Endothelial cell of umbilical vein (primary cell): Measurements from ENCODE around the gene MMRN2. TPM values are rescaled to one million over a fixed set of nuclear protein-coding genes. Genes with fewer than 3 reads are reported as not detected.

Experiments used
- BruUV-seq: library from RNA; stranded (reverse); fragments of 400-500 nt; replicated peaks from 2 replicates; lab custom pipeline; 2021; lab: Mats Ljungman, UMichigan
- CTCF ChIA-PET: fragments of 300-600, 350-600 bp; sonication (Branson Sonifier 250); formaldehyde crosslinking; loops from one replicate; lab custom pipeline; 2021; ENCODE audit warnings: antibody characterized with exemption, inconsistent platforms; lab: Charles Lee
- POLR2A ChIA-PET: fragments of 300-600, 350-600 bp; sonication (Branson Sonifier 250); formaldehyde crosslinking; loops from one replicate; lab custom pipeline; 2021; ENCODE audit warnings: antibody characterized with exemption, inconsistent platforms; lab: Charles Lee
- DNase-seq: peaks from one replicate; pipeline ENCODE4 v3.0.0-alpha.2; 2011; ENCODE audit warnings: low read depth, low spot score
- FAIRE-seq: peaks from 2 replicates; lab custom pipeline; 2011; peaks lifted over from hg19 to GRCh38; lab: Jason Lieb, UNC
- H2AFZ ChIP-seq: 2 replicates; pipeline ENCODE4 v1.6.0; 2012; ENCODE audit warnings: low read depth, low read length, control low read depth, inconsistent platforms
- H3K27ac ChIP-seq: 2 replicates; pipeline ENCODE4 v1.5.1; 2011; ENCODE audit warnings: low read depth, mild to moderate bottlenecking, control low read depth, low read length, moderate library complexity; ENCODE audit not compliant: insufficient read depth
- H3K27me3 ChIP-seq, 2 experiments: 2 replicates each; pipeline versions ENCODE4 v1.6.0 to v1.6.1; 2011; ENCODE audit warnings: low read length in 2 of 2, mixed read lengths in 1 of 2; ENCODE audit not compliant: control insufficient read depth in 2 of 2, insufficient read depth in 2 of 2
- H3K36me3 ChIP-seq, 2 experiments: 2 replicates in 1 of 2; 3 replicates in 1 of 2; pipeline ENCODE4 v1.5.1; 2011; ENCODE audit warnings: low read length in 2 of 2, mild to moderate bottlenecking in 1 of 2, moderate library complexity in 1 of 2; ENCODE audit not compliant: control insufficient read depth in 2 of 2, insufficient read depth in 2 of 2; ENCODE audit errors: extremely low read depth in 1 of 2
- H3K4me1 ChIP-seq: 3 replicates; pipeline ENCODE4 v1.5.1; 2011; ENCODE audit warnings: mild to moderate bottlenecking, low read length; ENCODE audit not compliant: control insufficient read depth, insufficient read depth; ENCODE audit errors: extremely low read depth
- H3K4me2 ChIP-seq: 2 replicates; pipeline ENCODE4 v1.6.1; 2011; ENCODE audit warnings: low read length, control low read depth, mixed read lengths; ENCODE audit not compliant: insufficient read depth
- H3K4me3 ChIP-seq, 3 experiments: fragments of 200-600 bp in 1 of 3; sonication (generic), shearing (Covaris generic) in 1 of 3; replicated peaks in 1 of 3; 2 replicates each; pipeline ENCODE4 v1.5.1; 2011 to 2016; ENCODE audit warnings: control low read depth in 3 of 3, low read length in 3 of 3, mild to moderate bottlenecking in 2 of 3, inconsistent platforms in 1 of 3, low read depth in 1 of 3, moderate library complexity in 1 of 3; ENCODE audit not compliant: insufficient read depth in 1 of 3
- H3K79me2 ChIP-seq: 2 replicates; pipeline ENCODE4 v1.6.0; 2012; ENCODE audit warnings: low read length, inconsistent platforms; ENCODE audit not compliant: control insufficient read depth, insufficient read depth
- H3K9ac ChIP-seq: replicated peaks from 2 replicates; pipeline ENCODE3; 2011; ENCODE audit warnings: low read length, control low read depth; ENCODE audit not compliant: insufficient read depth; ENCODE audit errors: extremely low read depth
- H3K9me1 ChIP-seq: replicated peaks from 3 replicates; pipeline ENCODE4 v1.6.0; 2011; ENCODE audit warnings: mild to moderate bottlenecking, low read length; ENCODE audit not compliant: control insufficient read depth, insufficient read depth; ENCODE audit errors: extremely low read depth
- H3K9me3 ChIP-seq: replicated peaks from 2 replicates; pipeline ENCODE4 v1.5.1; 2012; ENCODE audit warnings: low read length, inconsistent platforms; ENCODE audit not compliant: control insufficient read depth, insufficient read depth
- H4K20me1 ChIP-seq: replicated peaks from 2 replicates; pipeline ENCODE3; 2011; ENCODE audit warnings: mild to moderate bottlenecking, low read length; ENCODE audit not compliant: control insufficient read depth, insufficient read depth; ENCODE audit errors: extremely low read depth
- EZH2 ChIP-seq: IDR thresholded peaks from 2 replicates; pipeline ENCODE4 v1.6.1; 2012; ENCODE audit warnings: borderline replicate concordance, low read depth, mild to moderate bottlenecking, moderate library complexity, low read length, inconsistent platforms; ENCODE audit not compliant: severe bottlenecking
- FOS ChIP-seq: IDR thresholded peaks from 2 replicates; pipeline ENCODE4 v1.6.1; 2011; ENCODE audit warnings: mild to moderate bottlenecking, low read length, moderate library complexity, borderline replicate concordance; ENCODE audit not compliant: insufficient read depth
- JUN ChIP-seq: IDR thresholded peaks from 2 replicates; pipeline ENCODE4 v1.6.1; 2011; ENCODE audit warnings: borderline replicate concordance, low read depth; ENCODE audit not compliant: insufficient read length, insufficient read depth
- POLR2A ChIP-seq: IDR thresholded peaks from 2 replicates; pipeline ENCODE4 v1.6.1; 2012; ENCODE audit warnings: low read depth, mild to moderate bottlenecking, control low read depth, low read length
- POLR2AphosphoS5 ChIP-seq: IDR thresholded peaks from 2 replicates; pipeline ENCODE4 v1.6.1; 2012; ENCODE audit warnings: low read depth, mild to moderate bottlenecking, control low read depth, low read length, moderate library complexity; ENCODE audit not compliant: insufficient read depth
- dilution Hi-C: fragments of 300-500 bp; cut with MboI; formaldehyde crosslinking; loops from one replicate; pipeline ENCODE4 v1.15.0; 2019; ENCODE audit warnings: low sequenced_read_pairs; ENCODE audit not compliant: extremely low pct_ligation_motif_present
- intact Hi-C: fragments of 100-400 bp; cut with micrococcal nuclease; formaldehyde crosslinking; loops from one replicate; pipeline ENCODE4 v1.10.0; 2022
- polyA plus RNA-seq, 4 experiments: library from polyadenylated mRNA; depleted of rRNA in 3 of 4; stranded (reverse) in 3 of 4; unstranded in 1 of 4; fragments of >200 nt; gene quantifications; 2 replicates each; pipeline versions ENCODE4 v1.2.1 to v1.2.3, GENCODE V29; 2011 to 2012; ENCODE audit warnings: missing spikeins in 1 of 4
- total RNA-seq: library from RNA; stranded (reverse); gene quantifications from 2 replicates; pipeline ENCODE4 v1.2.3, GENCODE V29; 2021
- TF ChIP-seq, protein P1 (sequence below): IDR thresholded peaks from 2 replicates; pipeline ENCODE4 v1.6.1; 2011; ENCODE audit not compliant: insufficient read depth, insufficient read length

The MMRN2 gene
- total and polyA plus RNA-seq, 2 donors (not counting 3 experiments of a cell fraction or from before 2014, with no cell fraction given): 154 to 169 TPM

DNA sequence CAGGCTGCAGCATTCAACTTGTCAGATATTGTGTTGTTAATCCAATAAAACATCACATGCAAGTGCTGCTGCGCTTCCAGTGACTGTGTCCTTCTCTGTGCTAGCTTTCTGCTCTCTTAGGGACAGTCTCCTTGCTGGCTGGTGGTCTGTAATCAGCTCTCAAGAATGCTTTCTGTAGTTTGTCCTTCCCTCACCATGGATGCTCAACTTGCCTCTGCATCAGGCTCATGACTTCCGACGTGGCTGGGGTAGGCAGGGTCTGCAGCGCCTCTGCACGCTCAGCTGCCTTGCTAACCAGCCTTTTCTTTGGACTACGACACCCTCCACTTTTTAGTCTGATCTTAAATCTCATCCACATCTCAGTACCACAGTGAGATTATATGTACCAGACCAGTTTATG, 58.3 kb downstream of the MMRN2 start:
- Histone ChIP-seq H4K20me1 (no peaks in the 10 kb centered on the region), H3K4me3 (no peak overlapping the region), H3K4me2 (no peak overlapping the region), H3K36me3 (no peaks in the 10 kb centered on the region), H3K9me1 (no peaks in the 10 kb centered on the region), H3K9ac (no peak overlapping the region), H2AFZ (no peak overlapping the region), H3K79me2 (no peaks in the 10 kb centered on the region), H3K9me3 (no peaks in the 10 kb centered on the region), H3K27ac (no peak overlapping the region), H3K27me3 (peaks cover 47 to 67% of the 10 kb centered on the region in 2 experiments), H3K4me1 (no peaks in the 10 kb centered on the region)
- DNase-seq (no peak), FAIRE-seq (no peak)
- intact Hi-C loops: loop anchor here (1.0 to 5.0 kb wide), 5 partner anchors 150 to 497 kb away; no protein-coding TSS in a partner anchor
- peak; percentile 21 for TF ChIP-seq EZH2
- TF ChIP-seq, protein P1, sequence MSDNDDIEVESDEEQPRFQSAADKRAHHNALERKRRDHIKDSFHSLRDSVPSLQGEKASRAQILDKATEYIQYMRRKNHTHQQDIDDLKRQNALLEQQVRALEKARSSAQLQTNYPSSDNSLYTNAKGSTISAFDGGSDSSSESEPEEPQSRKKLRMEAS: no peak
- ChIA-PET POLR2A (no interaction called here), CTCF (interaction anchor here (0.7 to 5.7 kb wide), 27 partner anchors 8 to 499 kb away, joined by 3 to 129 read pairs (median 4); partner anchors contain the start of gene BMPR1A)
- no TSS peak for BruUV-seq
- dilution Hi-C loops: no loop called here

DNA sequence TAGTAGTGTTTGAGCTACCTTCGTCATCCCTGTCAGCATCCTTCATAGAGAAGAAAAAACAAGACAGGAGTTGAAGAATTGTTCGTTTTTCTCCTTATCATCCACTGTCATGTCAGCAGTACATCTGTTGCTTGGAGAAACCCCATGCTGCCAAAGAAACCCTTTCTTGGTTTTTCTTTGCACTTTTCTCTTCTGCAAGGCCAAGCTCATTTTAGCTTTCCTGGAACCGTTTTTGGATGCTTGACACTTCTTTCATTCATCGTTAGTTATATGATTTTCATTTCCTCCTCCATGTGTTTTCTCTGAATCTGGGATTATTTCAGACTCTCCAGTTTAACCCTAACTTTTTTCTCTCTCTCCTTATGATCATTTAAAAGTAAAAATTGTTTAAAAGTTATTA, 58.9 kb downstream of the MMRN2 start:
- H3K9ac ChIP-seq: no peak overlapping the region
- ChIA-PET CTCF (interaction anchor here (1.2 to 5.7 kb wide), 13 partner anchors 10 to 217 kb away, joined by 3 to 129 read pairs (median 11); partner anchors contain the start of gene BMPR1A), POLR2A (no interaction called here)
- H3K27ac ChIP-seq: no peak overlapping the region
- H3K79me2 ChIP-seq: no peaks in the 10 kb centered on the region
- dilution Hi-C loops: no loop called here
- peaks cover 50 to 69% of the 10 kb centered on the region in 2 experiments for H3K27me3 ChIP-seq
- H3K4me1 ChIP-seq: no peaks in the 10 kb centered on the region
- intact Hi-C loops: loop anchor here (2.0 to 5.0 kb wide), 2 partner anchors 150 to 496 kb away; no protein-coding TSS in a partner anchor
- FAIRE-seq (no peak), DNase-seq (no peak)
- H3K9me3 ChIP-seq: no peaks in the 10 kb centered on the region
- H3K36me3 ChIP-seq: no peaks in the 10 kb centered on the region
- no peaks in the 10 kb centered on the region for H4K20me1 ChIP-seq
- TF ChIP-seq JUN (no peak), POLR2AphosphoS5 (no peak), POLR2A (no peak), FOS (no peak), EZH2 (no peak)
- TF ChIP-seq, protein P1: no peak
- no peak overlapping the region for H3K4me2 ChIP-seq
- no TSS peak for BruUV-seq
- H3K9me1 ChIP-seq: no peaks in the 10 kb centered on the region
- no peak overlapping the region for H3K4me3 ChIP-seq
- H2AFZ ChIP-seq: no peak overlapping the region
